ENCODE results near the gene PEX11G. TPM values are rescaled to one million over a fixed set of nuclear protein-coding genes. Genes with fewer than 3 reads are reported as not detected.

The PEX11G gene
- total and polyA plus RNA-seq, 9 of the 15 experiments (the other 6 are each of a cell fraction or from before 2014, with no cell fraction given) = 0.07 to 3.2 (median 0.70) TPM; not detected in 1

- no peak for TF ChIP-seq ZFPM2 (CRISPR knock-in tag; IDR thresholded peaks at IDR 0.05)
- TF ChIP-seq TARDBP (IDR thresholded peaks at IDR 0.05) = no peak
- no peak for TF ChIP-seq SMAD3 (CRISPR knock-in tag; conservative IDR thresholded peaks at IDR 0.05)
- TF ChIP-seq STAT5A (IDR thresholded peaks at IDR 0.05; ENCODE audit: borderline replicate concordance, low read length) = no peak
- no peak for TF ChIP-seq ZNF316 (IDR thresholded peaks at IDR 0.05)
- TF ChIP-seq PHB2 (IDR thresholded peaks at IDR 0.05; ENCODE audit: low read depth) = no peak
- TF ChIP-seq ZNF174 (CRISPR knock-in tag; IDR thresholded peaks at IDR 0.05) = no peak
- TF ChIP-seq CHD2 (IDR thresholded peaks at IDR 0.05; ENCODE audit: low read depth, low read length) = no peak
- TF ChIP-seq ATF2 (CRISPR knock-in tag; IDR thresholded peaks at IDR 0.05) = no peak
Observed at GRCh38 chr19:7426986-7427385, 61.8 kb downstream of the PEX11G start (continued).

Other genes with a start within 250 kb of the PEX11G start
Only the 7 nearest of the 15 such genes appear.
- gene ARHGEF18, start 140.1 kb downstream of the PEX11G start, total RNA-seq (2014; rRNA removed) = 11.4 and 13.8 TPM in 2 replicates
- 0.91 and 2.6 TPM in 2 replicates for gene ARHGEF18, start 140.1 kb downstream of the PEX11G start, total RNA-seq (2014; rRNA removed; fragmentation: Illumina TruSeq; extraction: Trizol)
- gene ARHGEF18, start 140.1 kb downstream of the PEX11G start, total RNA-seq (2015; rRNA removed; fragmentation: Illumina TruSeq; extraction: Trizol) = 6.8 and 7.7 TPM in 2 replicates
- gene ARHGEF18, start 140.1 kb downstream of the PEX11G start, total RNA-seq (2021) = 14.9 and 16.5 TPM in 2 replicates
- 2.8 and 4.0 TPM in 2 replicates for gene ARHGEF18, start 140.1 kb downstream of the PEX11G start, polyA plus RNA-seq (2011; rRNA removed)
- 4.5 and 5.7 TPM in 2 replicates for gene ARHGEF18, start 140.1 kb downstream of the PEX11G start, polyA plus RNA-seq (2014; fragmentation: Illumina TruSeq; extraction: Trizol)
- gene ARHGEF18, start 140.1 kb downstream of the PEX11G start, polyA plus RNA-seq (2014; fragmentation: Nextera tagmentation; extraction: Ambion mirVana) = under 1 TPM; 0.04 to 0.20 TPM
- gene ARHGEF18, start 140.1 kb downstream of the PEX11G start, polyA plus RNA-seq (2014; rRNA removed) = 6.8 TPM in 2 replicates
- gene ZNF358, start 27.1 kb upstream of the PEX11G start, total RNA-seq (2014; rRNA removed) = 5.9 and 8.0 TPM in 2 replicates
- 1.4 and 2.4 TPM in 2 replicates for gene ZNF358, start 27.1 kb upstream of the PEX11G start, total RNA-seq (2014; rRNA removed; fragmentation: Illumina TruSeq; extraction: Trizol)
- 4.1 and 4.6 TPM in 2 replicates for gene ZNF358, start 27.1 kb upstream of the PEX11G start, total RNA-seq (2015; rRNA removed; fragmentation: Illumina TruSeq; extraction: Trizol)
- 9.1 and 9.3 TPM in 2 replicates for gene ZNF358, start 27.1 kb upstream of the PEX11G start, total RNA-seq (2021)
- gene ZNF358, start 27.1 kb upstream of the PEX11G start, polyA plus RNA-seq (2011; rRNA removed) = 4.9 and 7.6 TPM in 2 replicates
- gene ZNF358, start 27.1 kb upstream of the PEX11G start, polyA plus RNA-seq (2014; fragmentation: Illumina TruSeq; extraction: Trizol) = 12.9 and 17.2 TPM in 2 replicates
- under 1 TPM; 0.04 TPM for gene ZNF358, start 27.1 kb upstream of the PEX11G start, polyA plus RNA-seq (2014; fragmentation: Nextera tagmentation; extraction: Ambion mirVana)
- gene ZNF358, start 27.1 kb upstream of the PEX11G start, polyA plus RNA-seq (2014; rRNA removed) = 5.3 and 6.3 TPM in 2 replicates
- 3.9 and 7.4 TPM in 2 replicates for gene MCOLN1, start 33.6 kb upstream of the PEX11G start, total RNA-seq (2014; rRNA removed)
- gene MCOLN1, start 33.6 kb upstream of the PEX11G start, total RNA-seq (2014; rRNA removed; fragmentation: Illumina TruSeq; extraction: Trizol) = 1.5 and 2.6 TPM in 2 replicates
- gene MCOLN1, start 33.6 kb upstream of the PEX11G start, total RNA-seq (2015; rRNA removed; fragmentation: Illumina TruSeq; extraction: Trizol) = 3.5 and 4.9 TPM in 2 replicates
- 14.2 and 15.1 TPM in 2 replicates for gene MCOLN1, start 33.6 kb upstream of the PEX11G start, total RNA-seq (2021)
- 10.6 and 12.0 TPM in 2 replicates for gene MCOLN1, start 33.6 kb upstream of the PEX11G start, polyA plus RNA-seq (2011; rRNA removed)
- 7.1 and 8.9 TPM in 2 replicates for gene MCOLN1, start 33.6 kb upstream of the PEX11G start, polyA plus RNA-seq (2014; fragmentation: Illumina TruSeq; extraction: Trizol)
- under 1 TPM; 0.25 to 0.83 TPM for gene MCOLN1, start 33.6 kb upstream of the PEX11G start, polyA plus RNA-seq (2014; fragmentation: Nextera tagmentation; extraction: Ambion mirVana)
- gene MCOLN1, start 33.6 kb upstream of the PEX11G start, polyA plus RNA-seq (2014; rRNA removed) = 15.4 and 17.0 TPM in 2 replicates
- gene PNPLA6, start 46.7 kb upstream of the PEX11G start, total RNA-seq (2014; rRNA removed) = 19.6 and 25.6 TPM in 2 replicates
- gene PNPLA6, start 46.7 kb upstream of the PEX11G start, total RNA-seq (2014; rRNA removed; fragmentation: Illumina TruSeq; extraction: Trizol) = 3.2 and 6.5 TPM in 2 replicates
- gene PNPLA6, start 46.7 kb upstream of the PEX11G start, total RNA-seq (2015; rRNA removed; fragmentation: Illumina TruSeq; extraction: Trizol) = 8.3 and 9.6 TPM in 2 replicates
- gene PNPLA6, start 46.7 kb upstream of the PEX11G start, total RNA-seq (2021) = 30.2 and 32.3 TPM in 2 replicates
- gene PNPLA6, start 46.7 kb upstream of the PEX11G start, polyA plus RNA-seq (2011; rRNA removed) = 7.4 and 16.1 TPM in 2 replicates
- 9.9 and 12.8 TPM in 2 replicates for gene PNPLA6, start 46.7 kb upstream of the PEX11G start, polyA plus RNA-seq (2014; fragmentation: Illumina TruSeq; extraction: Trizol)
- under 1 TPM; 0.07 to 0.74 TPM for gene PNPLA6, start 46.7 kb upstream of the PEX11G start, polyA plus RNA-seq (2014; fragmentation: Nextera tagmentation; extraction: Ambion mirVana)
- gene PNPLA6, start 46.7 kb upstream of the PEX11G start, polyA plus RNA-seq (2014; rRNA removed) = 15.7 and 17.0 TPM in 2 replicates
- gene CAMSAP3, start 106.8 kb upstream of the PEX11G start, total RNA-seq (2014; rRNA removed) = 0.18 and 0.24 TPM in 2 replicates
- gene CAMSAP3, start 106.8 kb upstream of the PEX11G start, total RNA-seq (2014; rRNA removed; fragmentation: Illumina TruSeq; extraction: Trizol) = 0.25 TPM in 1 of 2 replicates, not detected in the other
- 0.07 and 0.23 TPM in 2 replicates for gene CAMSAP3, start 106.8 kb upstream of the PEX11G start, total RNA-seq (2015; rRNA removed; fragmentation: Illumina TruSeq; extraction: Trizol)
- 0.67 and 0.89 TPM in 2 replicates for gene CAMSAP3, start 106.8 kb upstream of the PEX11G start, total RNA-seq (2021)
- 0.25 and 0.64 TPM in 2 replicates for gene CAMSAP3, start 106.8 kb upstream of the PEX11G start, polyA plus RNA-seq (2011; rRNA removed)
- gene CAMSAP3, start 106.8 kb upstream of the PEX11G start, polyA plus RNA-seq (2014; fragmentation: Illumina TruSeq; extraction: Trizol) = 0.30 TPM in 2 replicates
- gene CAMSAP3, start 106.8 kb upstream of the PEX11G start, polyA plus RNA-seq (2014; fragmentation: Nextera tagmentation; extraction: Ambion mirVana) = under 1 TPM in 1 of 2 experiments, not detected in 1; 0.01 TPM
- gene CAMSAP3, start 106.8 kb upstream of the PEX11G start, polyA plus RNA-seq (2014; rRNA removed) = 0.17 and 0.18 TPM in 2 replicates
- 43.7 and 54.6 TPM in 2 replicates for gene XAB2, start 140.5 kb upstream of the PEX11G start, total RNA-seq (2014; rRNA removed)
- gene XAB2, start 140.5 kb upstream of the PEX11G start, total RNA-seq (2014; rRNA removed; fragmentation: Illumina TruSeq; extraction: Trizol) = 5.6 and 7.6 TPM in 2 replicates
- 22.0 and 24.3 TPM in 2 replicates for gene XAB2, start 140.5 kb upstream of the PEX11G start, total RNA-seq (2015; rRNA removed; fragmentation: Illumina TruSeq; extraction: Trizol)
- 58.3 and 58.7 TPM in 2 replicates for gene XAB2, start 140.5 kb upstream of the PEX11G start, total RNA-seq (2021)
- gene XAB2, start 140.5 kb upstream of the PEX11G start, polyA plus RNA-seq (2011; rRNA removed) = 19.1 and 36.3 TPM in 2 replicates
- 20.0 and 33.9 TPM in 2 replicates for gene XAB2, start 140.5 kb upstream of the PEX11G start, polyA plus RNA-seq (2014; fragmentation: Illumina TruSeq; extraction: Trizol)
- under 1 TPM; 0.21 to 0.71 TPM for gene XAB2, start 140.5 kb upstream of the PEX11G start, polyA plus RNA-seq (2014; fragmentation: Nextera tagmentation; extraction: Ambion mirVana)
- 36.7 and 38.4 TPM in 2 replicates for gene XAB2, start 140.5 kb upstream of the PEX11G start, polyA plus RNA-seq (2014; rRNA removed)
- 59.9 and 62.3 TPM in 2 replicates for gene PET100, start 140.8 kb upstream of the PEX11G start, total RNA-seq (2014; rRNA removed)
- 116 and 120 TPM in 2 replicates for gene PET100, start 140.8 kb upstream of the PEX11G start, total RNA-seq (2014; rRNA removed; fragmentation: Illumina TruSeq; extraction: Trizol)
- 82.1 and 93.7 TPM in 2 replicates for gene PET100, start 140.8 kb upstream of the PEX11G start, total RNA-seq (2015; rRNA removed; fragmentation: Illumina TruSeq; extraction: Trizol)
- 147 and 160 TPM in 2 replicates for gene PET100, start 140.8 kb upstream of the PEX11G start, total RNA-seq (2021)
- gene PET100, start 140.8 kb upstream of the PEX11G start, polyA plus RNA-seq (2011; rRNA removed) = 51.1 and 72.3 TPM in 2 replicates
- gene PET100, start 140.8 kb upstream of the PEX11G start, polyA plus RNA-seq (2014; fragmentation: Illumina TruSeq; extraction: Trizol) = 77.2 and 79.8 TPM in 2 replicates
- gene PET100, start 140.8 kb upstream of the PEX11G start, polyA plus RNA-seq (2014; fragmentation: Nextera tagmentation; extraction: Ambion mirVana) = 100 to 1,000 TPM; 322 to 351 TPM
- 98.3 and 111 TPM in 2 replicates for gene PET100, start 140.8 kb upstream of the PEX11G start, polyA plus RNA-seq (2014; rRNA removed)

Measured in K562 (cell line).